ENCODE results near the gene SLC35E3.
"Not testable (repeated sequence)": the region's sequence is repeated elsewhere in the genome, so short reads cannot be mapped to it uniquely, and the experiment has no call there.

The SLC35E3 gene

GRCh38 chr12:68814490-68815231, 68.7 kb downstream of the SLC35E3 start:
- DNase-seq = no peak

- DNase-seq = no peak
Observed at GRCh38 chr12:68815232-68815927, 69.4 kb downstream of the SLC35E3 start.

- no peak for DNase-seq
Observed at GRCh38 chr12:68815928-68816800, 70.2 kb downstream of the SLC35E3 start.

- DNase-seq = not testable (repeated sequence)
Observed at GRCh38 chr12:68819481-68819880, 73.5 kb downstream of the SLC35E3 start.

- DNase-seq = no peak
Observed at GRCh38 chr12:68821357-68822188, 75.6 kb downstream of the SLC35E3 start.

- no peak for DNase-seq
Observed at GRCh38 chr12:68823696-68824095, 77.7 kb downstream of the SLC35E3 start.

GRCh38 chr12:68824131-68824530, 78.2 kb downstream of the SLC35E3 start:
- DNase-seq = no peak

GRCh38 chr12:68824597-68825250, 78.7 kb downstream of the SLC35E3 start:
- no peak for DNase-seq

- DNase-seq = no peak
Observed at GRCh38 chr12:68825569-68826217, 79.7 kb downstream of the SLC35E3 start.

- no peak for DNase-seq
Observed at GRCh38 chr12:68827895-68828671, 82.1 kb downstream of the SLC35E3 start.

- no peak for DNase-seq
Observed at GRCh38 chr12:68828672-68829068, 82.7 kb downstream of the SLC35E3 start.

All from COR-L47 (cell line).